PC-3 (cell line): ENCODE results near the gene PROKR1.

Source experiments
- CTCF ChIP-seq: fragments of 300-600 bp; sonication (generic); conservative IDR thresholded peaks from 2 replicates; pipeline ENCODE4 v1.5.1; 2017; ENCODE audit warnings: antibody characterized with exemption, low read depth, mild to moderate bottlenecking, low read length
- EZH2 ChIP-seq: fragments of 300-600 bp; sonication (generic); IDR thresholded peaks from one replicate; pipeline ENCODE4 v1.6.1; 2017; ENCODE audit warnings: antibody characterized with exemption, mild to moderate bottlenecking, low read length; ENCODE audit not compliant: unreplicated experiment
- EZH2phosphoT487 ChIP-seq: fragments of 300-600 bp; sonication (generic); IDR thresholded peaks from 2 replicates; pipeline ENCODE4 v1.6.1; 2018; ENCODE audit warnings: mild to moderate bottlenecking, antibody characterized with exemption, low read length, borderline replicate concordance

- TF ChIP-seq CTCF (no peak), EZH2phosphoT487 (no peak), EZH2 (no peak)
Measured at GRCh38 chr2:68706637-68707036, 63.3 kb downstream of the PROKR1 start.
